ENCODE data around the gene PVALEF. TPM values are rescaled to one million over a fixed set of nuclear protein-coding genes. Genes with fewer than 3 reads are reported as not detected.

Gene PVALEF
- total RNA-seq, 4 donors from 2014 or later = not detected

DNA sequence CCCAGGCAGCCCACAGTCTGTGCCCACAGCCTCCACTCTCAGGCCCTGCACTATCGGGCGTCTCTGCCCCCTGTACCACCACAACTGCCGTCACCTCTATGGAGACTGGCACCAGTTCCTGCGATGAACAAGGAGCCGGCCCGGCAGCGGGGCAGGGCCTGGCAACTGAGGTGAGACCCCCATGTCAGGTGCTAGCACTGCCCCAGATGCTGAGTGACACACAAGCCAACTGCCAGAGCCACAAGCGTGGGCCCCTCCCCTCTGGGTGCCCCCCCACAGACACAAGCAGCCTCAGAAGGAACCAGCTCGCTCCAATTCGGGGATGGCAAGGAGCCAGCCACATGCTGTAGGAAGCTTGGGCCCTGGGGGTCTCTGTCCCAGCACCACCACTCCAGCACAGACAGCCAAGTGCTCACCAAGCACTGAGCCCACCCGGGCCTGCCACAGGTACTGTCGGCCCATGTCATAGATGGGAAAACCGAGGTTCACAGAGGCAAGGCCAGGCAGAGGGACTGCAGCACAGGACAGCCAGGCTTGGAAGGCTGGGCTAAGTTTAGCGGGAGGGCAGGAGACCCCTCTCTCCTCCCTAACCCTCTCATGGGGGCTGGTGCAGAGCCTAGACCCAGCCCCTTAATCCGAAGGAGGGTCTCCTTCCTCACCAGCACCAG lies 1.5 kb upstream of the PVALEF start:
- Histone ChIP-seq H3K4me3 (no peak overlapping the region), H3K27ac (no peak overlapping the region), H3K9me3 (no peaks in the 10 kb centered on the region), H3K4me1 (peaks cover 12% of the 10 kb centered on the region), H3K36me3 (no peaks in the 10 kb centered on the region), H3K27me3 (peaks cover 72% of the 10 kb centered on the region)
- TF ChIP-seq POLR2AphosphoS5 (IDR thresholded peaks at IDR 0.05) (no peak), POLR2A (IDR thresholded peaks at IDR 0.05) (no peak), EP300 (IDR thresholded peaks at IDR 0.05) (no peak)
- TF ChIP-seq, protein P1, sequence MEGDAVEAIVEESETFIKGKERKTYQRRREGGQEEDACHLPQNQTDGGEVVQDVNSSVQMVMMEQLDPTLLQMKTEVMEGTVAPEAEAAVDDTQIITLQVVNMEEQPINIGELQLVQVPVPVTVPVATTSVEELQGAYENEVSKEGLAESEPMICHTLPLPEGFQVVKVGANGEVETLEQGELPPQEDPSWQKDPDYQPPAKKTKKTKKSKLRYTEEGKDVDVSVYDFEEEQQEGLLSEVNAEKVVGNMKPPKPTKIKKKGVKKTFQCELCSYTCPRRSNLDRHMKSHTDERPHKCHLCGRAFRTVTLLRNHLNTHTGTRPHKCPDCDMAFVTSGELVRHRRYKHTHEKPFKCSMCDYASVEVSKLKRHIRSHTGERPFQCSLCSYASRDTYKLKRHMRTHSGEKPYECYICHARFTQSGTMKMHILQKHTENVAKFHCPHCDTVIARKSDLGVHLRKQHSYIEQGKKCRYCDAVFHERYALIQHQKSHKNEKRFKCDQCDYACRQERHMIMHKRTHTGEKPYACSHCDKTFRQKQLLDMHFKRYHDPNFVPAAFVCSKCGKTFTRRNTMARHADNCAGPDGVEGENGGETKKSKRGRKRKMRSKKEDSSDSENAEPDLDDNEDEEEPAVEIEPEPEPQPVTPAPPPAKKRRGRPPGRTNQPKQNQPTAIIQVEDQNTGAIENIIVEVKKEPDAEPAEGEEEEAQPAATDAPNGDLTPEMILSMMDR (IDR thresholded peaks at IDR 0.05) = no peak
- 76% methylated on average over 5 of the region's 15 CpGs for WGBS
- no peak for DNase-seq (ENCODE audit: low spot score in 2 of 2)

DNA sequence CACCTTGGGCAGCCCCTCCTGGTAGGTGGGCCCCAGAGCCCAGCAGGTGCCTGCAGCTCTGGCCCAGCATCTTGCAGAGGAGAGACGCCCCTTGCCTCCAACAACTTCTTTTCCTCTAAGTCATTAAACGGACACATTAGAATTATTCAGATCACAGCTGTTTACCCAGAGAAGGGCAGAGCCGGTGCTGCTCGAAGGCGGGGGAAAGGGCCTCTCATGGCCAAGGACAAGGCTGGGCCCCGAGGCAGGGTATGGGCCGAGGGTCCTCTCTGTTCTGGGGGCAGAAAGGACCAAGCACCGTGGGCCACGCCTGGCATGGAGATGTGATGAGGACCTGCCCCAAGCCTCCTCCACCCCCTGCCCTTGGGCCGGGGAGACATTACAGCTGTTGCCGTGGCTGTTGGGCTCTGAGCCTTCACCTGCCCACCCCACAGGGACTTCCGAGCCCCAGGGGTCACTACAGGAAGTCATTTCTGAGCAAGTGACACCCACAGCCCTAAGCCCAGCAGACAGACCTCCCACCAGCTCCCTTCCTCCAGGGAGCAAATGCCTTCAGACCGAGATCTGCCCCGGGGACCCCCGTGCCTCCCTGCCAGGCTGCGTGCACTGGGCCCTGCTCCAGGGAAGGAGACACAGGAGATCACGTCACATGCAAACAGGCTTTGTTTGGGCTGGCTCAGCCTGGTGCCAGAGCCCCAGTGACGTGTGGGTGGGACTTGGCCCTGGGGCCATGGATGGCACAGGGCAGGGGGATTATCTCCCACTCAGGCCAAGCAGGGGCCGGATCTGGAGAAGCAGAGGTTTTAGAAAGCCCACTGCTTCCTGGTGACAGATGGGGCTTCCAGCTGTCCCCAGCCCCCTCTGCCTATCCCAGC lies 699 bp upstream of the PVALEF start:
- Histone ChIP-seq H3K27ac (no peak overlapping the region), H3K9me3 (no peaks in the 10 kb centered on the region), H3K27me3 (peaks cover 65% of the 10 kb centered on the region), H3K36me3 (no peaks in the 10 kb centered on the region), H3K4me1 (peaks cover 12% of the 10 kb centered on the region), H3K4me3 (no peak overlapping the region)
- DNase-seq (ENCODE audit: low spot score in 2 of 2) = no peak
- TF ChIP-seq, protein P1 (IDR thresholded peaks at IDR 0.05) = no peak
- TF ChIP-seq EP300 (IDR thresholded peaks at IDR 0.05) (no peak), POLR2AphosphoS5 (IDR thresholded peaks at IDR 0.05) (no peak), POLR2A (IDR thresholded peaks at IDR 0.05) (no peak)
- 44% methylated on average over 12 of the region's 19 CpGs for WGBS

GRCh38 chr17:81166033-81166492 lies 756 bp downstream of the PVALEF start, which contains the start of gene AATK:
Gene AATK, minus strand, starts transcription at chr17:81166221. Its CDS starts 229 bp downstream, at chr17:81165992.
- Histone ChIP-seq H3K4me3 (peak within 1 kb of the TSS; percentile 42), H3K9me3 (no peaks in the 10 kb centered on the region), H3K27ac (no peak within 1 kb of the TSS), H3K36me3 (no peaks in the 10 kb centered on the region), H3K4me1 (peaks cover 12% of the 10 kb centered on the region), H3K27me3 (peaks cover 56% of the 10 kb centered on the region)
- TF ChIP-seq POLR2A (IDR thresholded peaks at IDR 0.05) = no peak
- no peak for TF ChIP-seq EP300 (IDR thresholded peaks at IDR 0.05)
- no CpG with 5 or more reads among the region's 62 CpGs for WGBS
- DNase-seq (ENCODE audit: low spot score in 2 of 2) = no peak

GRCh38 chr17:81167194-81167524 lies 1.9 kb downstream of the PVALEF start:
- DNase-seq (ENCODE audit: low spot score in 2 of 2) = no peak
- 97% methylated on average over 4 of the region's 4 CpGs for WGBS
- no peak overlapping the region for H3K27ac ChIP-seq
- H3K9me3 ChIP-seq = no peaks in the 10 kb centered on the region
- no peaks in the 10 kb centered on the region for H3K36me3 ChIP-seq
- H3K4me1 ChIP-seq = peaks cover 14% of the 10 kb centered on the region
- no peak overlapping the region for H3K4me3 ChIP-seq
- TF ChIP-seq POLR2A (IDR thresholded peaks at IDR 0.05) (no peak), POLR2AphosphoS5 (IDR thresholded peaks at IDR 0.05) (no peak), EP300 (IDR thresholded peaks at IDR 0.05) (no peak)
- TF ChIP-seq, protein P1 (IDR thresholded peaks at IDR 0.05) = no peak
- peaks cover 51% of the 10 kb centered on the region for H3K27me3 ChIP-seq

DNA sequence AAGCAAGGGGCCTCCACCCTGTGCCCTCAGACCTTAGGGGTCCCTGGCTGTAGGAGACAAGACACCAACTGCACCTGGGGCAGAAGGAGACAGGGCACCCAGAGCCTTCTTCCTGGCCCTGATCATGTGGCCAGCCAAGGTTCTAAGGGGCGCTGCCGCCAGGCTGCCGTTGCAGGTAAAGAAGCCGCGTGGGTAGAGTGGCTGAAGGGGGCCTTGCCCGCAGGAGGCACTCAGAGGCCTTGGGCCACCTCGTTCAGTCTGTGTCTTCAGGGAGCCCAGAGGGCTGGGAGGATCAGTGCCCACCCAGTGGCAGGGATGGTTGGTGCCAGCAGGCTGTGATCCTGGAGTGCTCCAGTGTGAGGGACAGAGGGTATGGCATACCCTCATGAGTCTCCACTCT lies 2.3 kb downstream of the PVALEF start:
- no CpG with 5 or more reads among the region's 7 CpGs for WGBS
- no peak for DNase-seq (ENCODE audit: low spot score in 2 of 2)
- Histone ChIP-seq H3K27me3 (peaks cover 50% of the 10 kb centered on the region), H3K4me3 (no peak overlapping the region), H3K27ac (no peak overlapping the region), H3K36me3 (no peaks in the 10 kb centered on the region), H3K4me1 (peaks cover 16% of the 10 kb centered on the region), H3K9me3 (no peaks in the 10 kb centered on the region)
- TF ChIP-seq EP300 (IDR thresholded peaks at IDR 0.05) (no peak), POLR2AphosphoS5 (IDR thresholded peaks at IDR 0.05) (no peak), POLR2A (IDR thresholded peaks at IDR 0.05) (no peak)
- TF ChIP-seq, protein P1 (IDR thresholded peaks at IDR 0.05) = no peak
